ENCODE measurements around the gene ITM2A. TPM values are rescaled to one million over a fixed set of nuclear protein-coding genes. Genes with fewer than 3 reads are reported as not detected.

Gene ITM2A
- total RNA-seq (2014; rRNA removed; shearing (Covaris generic)) (48.4 and 57.9 TPM in 2 replicates), polyA plus RNA-seq (2016; fragmentation: Nextera tagmentation; extraction: Ambion mirVana) (52.8 and 57.0 TPM in 2 replicates)
- long read RNA-seq, transcript ITM2A-201 (6 exons, 1,641 nt) = major isoform, 14 of 15 reads
- long read RNA-seq, partial matches to known transcripts = 1 of 15 reads
- long read RNA-seq, other reads (novel, unspliced or antisense) = 0 of 15 reads

GRCh38 chrX:79366873-79367749 lies at the start of gene ITM2A:
Gene ITM2A (minus strand): TSS chrX:79367334. CDS start chrX:79367215, 119 bp downstream.
- Mint-ChIP-seq H3K36me3 (ENCODE audit: low read depth) (no peaks in the 10 kb centered on the region), H3K9me3 (no peaks in the 10 kb centered on the region), H3K27ac (peak within 1 kb of the TSS; percentile 91), H3K4me1 (peaks cover 35% of the 10 kb centered on the region), H3K27me3 (ENCODE audit: insufficient read depth, low read depth, poor library complexity) (no peaks in the 10 kb centered on the region), H3K4me3 (peak within 1 kb of the TSS; percentile 88)
- TF ChIP-seq JUNB (IDR thresholded peaks at IDR 0.05; ENCODE audit: unreplicated experiment) (no peak), REST (IDR thresholded peaks at IDR 0.05; ENCODE audit: unreplicated experiment) (no peak), ZNF462 (CRISPR knock-in tag; IDR thresholded peaks at IDR 0.05) (no peak), NANOG (IDR thresholded peaks at IDR 0.05; ENCODE audit: borderline replicate concordance) (no peak), STAT1 (IDR thresholded peaks at IDR 0.05; ENCODE audit: unreplicated experiment) (no peak), CREB1 (CRISPR knock-in tag; IDR thresholded peaks at IDR 0.05; ENCODE audit: low read depth) (no peak; the same call in 1 of the 2 replicates), CTCF (conservative IDR thresholded peaks at IDR 0.05; ENCODE audit: low read depth in 2 of 2) (no peak), ETS1 (IDR thresholded peaks at IDR 0.05) (no peak), ZNF331 (CRISPR knock-in tag; IDR thresholded peaks at IDR 0.05; ENCODE audit: low read depth) (no peak), POLR2AphosphoS5 (IDR thresholded peaks at IDR 0.05; ENCODE audit: low read depth) (no peak), EZH2 (IDR thresholded peaks at IDR 0.05; ENCODE audit: low read depth, unreplicated experiment) (no peak), ZNF114 (CRISPR knock-in tag; IDR thresholded peaks at IDR 0.05) (no peak), EZH2phosphoT487 (IDR thresholded peaks at IDR 0.05; ENCODE audit: unreplicated experiment) (no peak)
- H4K20me1 ChIP-seq (replicated peaks; ENCODE audit: insufficient read depth) = no peaks in the 10 kb centered on the region
- no peaks in the 10 kb centered on the region for H3K27me3 ChIP-seq (ENCODE audit: insufficient read depth)
- DNase-seq (ENCODE audit: low spot score) = peak; percentile 55
- peak within 1 kb of the TSS; percentile 92 for H3K27ac ChIP-seq (ENCODE audit: low read depth)
- peaks cover 7% of the 10 kb centered on the region; the same call in 1 of the 2 replicates for H3K79me2 ChIP-seq (replicated peaks; ENCODE audit: insufficient read depth)
- no peaks in the 10 kb centered on the region for H3K9me2 ChIP-seq (ENCODE audit: insufficient read depth)
- peak; percentile 89 for ATAC-seq
- no peaks in the 10 kb centered on the region for H3F3A ChIP-seq (replicated peaks; ENCODE audit: low read depth)
- peak within 1 kb of the TSS; percentile 84 for H3K4me2 ChIP-seq
- H2AFZ ChIP-seq = peak within 1 kb of the TSS; percentile 47
- no peaks in the 10 kb centered on the region for H3K36me3 ChIP-seq (ENCODE audit: insufficient read depth)
- H3K4me1 ChIP-seq (ENCODE audit: insufficient read depth) = peaks cover 33% of the 10 kb centered on the region
- H3K4me3 ChIP-seq = peak within 1 kb of the TSS; percentile 64
